ENCODE data around the gene ACTL10. TPM values are rescaled to one million over a fixed set of nuclear protein-coding genes. Genes with fewer than 3 reads are reported as not detected.
"Not testable (repeated sequence)": the region's sequence is repeated elsewhere in the genome, so short reads cannot be mapped to it uniquely, and the experiment has no call there.

Gene ACTL10
- total RNA-seq, 2 donors from 2014 or later, result 2.6 to 3.1 TPM

DNA sequence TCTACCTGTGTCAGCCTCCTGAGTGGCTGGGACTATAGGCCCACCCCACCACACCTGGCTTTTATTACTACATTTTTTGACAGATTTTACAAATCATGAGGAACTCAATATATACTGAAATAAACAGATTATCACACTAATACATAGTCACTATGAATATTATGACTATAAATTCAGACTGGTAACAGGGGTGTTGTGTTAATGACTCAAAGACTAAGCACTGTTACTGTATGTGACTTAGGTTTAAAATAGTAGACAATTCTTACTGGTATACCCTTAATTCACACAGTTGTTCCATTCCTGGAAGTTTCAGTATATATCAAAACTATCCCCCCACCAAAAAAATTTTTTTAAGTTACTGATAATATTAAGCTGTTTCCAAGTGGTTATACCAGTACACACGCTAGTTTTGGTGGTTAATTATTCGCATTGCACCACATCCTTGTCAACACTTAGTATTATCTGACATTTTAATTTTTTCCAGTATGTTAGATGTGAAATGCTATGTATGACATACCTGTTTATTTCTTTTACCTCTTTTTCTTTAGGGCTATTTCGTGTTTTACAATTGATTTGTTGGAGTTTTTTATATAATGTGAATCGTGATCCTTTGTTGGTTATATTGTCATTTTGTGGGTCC lies 39.0 kb upstream of the ACTL10 start:
- no peak overlapping the region for H3K27ac ChIP-seq
- ATAC-seq (ENCODE audit: insufficient number of reproducible peaks, low FRiP score, low read depth) (no peak), DNase-seq (ENCODE audit: low spot score) (no peak)
- H3K36me3 ChIP-seq, result peaks cover 35% of the 10 kb centered on the region
- H3K4me3 ChIP-seq, result no peak overlapping the region
- H3K27me3 ChIP-seq (replicated peaks; ENCODE audit: insufficient read depth), result no peaks in the 10 kb centered on the region
- TF ChIP-seq, protein P1, sequence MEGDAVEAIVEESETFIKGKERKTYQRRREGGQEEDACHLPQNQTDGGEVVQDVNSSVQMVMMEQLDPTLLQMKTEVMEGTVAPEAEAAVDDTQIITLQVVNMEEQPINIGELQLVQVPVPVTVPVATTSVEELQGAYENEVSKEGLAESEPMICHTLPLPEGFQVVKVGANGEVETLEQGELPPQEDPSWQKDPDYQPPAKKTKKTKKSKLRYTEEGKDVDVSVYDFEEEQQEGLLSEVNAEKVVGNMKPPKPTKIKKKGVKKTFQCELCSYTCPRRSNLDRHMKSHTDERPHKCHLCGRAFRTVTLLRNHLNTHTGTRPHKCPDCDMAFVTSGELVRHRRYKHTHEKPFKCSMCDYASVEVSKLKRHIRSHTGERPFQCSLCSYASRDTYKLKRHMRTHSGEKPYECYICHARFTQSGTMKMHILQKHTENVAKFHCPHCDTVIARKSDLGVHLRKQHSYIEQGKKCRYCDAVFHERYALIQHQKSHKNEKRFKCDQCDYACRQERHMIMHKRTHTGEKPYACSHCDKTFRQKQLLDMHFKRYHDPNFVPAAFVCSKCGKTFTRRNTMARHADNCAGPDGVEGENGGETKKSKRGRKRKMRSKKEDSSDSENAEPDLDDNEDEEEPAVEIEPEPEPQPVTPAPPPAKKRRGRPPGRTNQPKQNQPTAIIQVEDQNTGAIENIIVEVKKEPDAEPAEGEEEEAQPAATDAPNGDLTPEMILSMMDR (IDR thresholded peaks at IDR 0.05), result no peak
- no peaks in the 10 kb centered on the region for H3K9me3 ChIP-seq
- no peaks in the 10 kb centered on the region for H3K4me1 ChIP-seq (ENCODE audit: control insufficient read depth in 1 of 2, low read depth in 2 of 2)

DNA sequence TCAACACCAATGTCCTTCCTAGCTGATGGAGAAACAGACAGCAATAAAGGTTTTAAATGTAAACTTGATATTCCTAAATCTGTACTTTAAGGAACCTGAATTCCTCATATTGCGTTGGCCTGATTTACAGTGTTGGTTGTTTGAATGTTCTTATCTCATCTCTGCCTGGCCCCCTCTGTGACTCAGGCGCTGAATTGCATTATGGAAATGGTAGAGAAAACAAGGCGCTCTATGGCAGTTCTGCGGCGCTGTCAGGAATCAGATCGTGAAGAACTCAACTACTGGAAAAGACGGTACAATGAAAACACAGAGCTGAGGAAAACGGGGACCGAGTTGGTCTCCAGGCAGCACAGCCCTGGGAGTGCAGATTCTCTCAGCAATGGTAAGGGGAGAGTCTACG lies 37.2 kb upstream of the ACTL10 start:
- TF ChIP-seq, protein P1 (IDR thresholded peaks at IDR 0.05), result no peak
- Histone ChIP-seq H3K4me1 (ENCODE audit: control insufficient read depth in 1 of 2, low read depth in 2 of 2) (no peaks in the 10 kb centered on the region), H3K4me3 (no peak overlapping the region), H3K27me3 (replicated peaks; ENCODE audit: insufficient read depth) (no peaks in the 10 kb centered on the region), H3K36me3 (peaks cover 35% of the 10 kb centered on the region), H3K9me3 (no peaks in the 10 kb centered on the region), H3K27ac (no peak overlapping the region)
- no peak for ATAC-seq (ENCODE audit: insufficient number of reproducible peaks, low FRiP score, low read depth)
- DNase-seq (ENCODE audit: low spot score), result no peak

DNA sequence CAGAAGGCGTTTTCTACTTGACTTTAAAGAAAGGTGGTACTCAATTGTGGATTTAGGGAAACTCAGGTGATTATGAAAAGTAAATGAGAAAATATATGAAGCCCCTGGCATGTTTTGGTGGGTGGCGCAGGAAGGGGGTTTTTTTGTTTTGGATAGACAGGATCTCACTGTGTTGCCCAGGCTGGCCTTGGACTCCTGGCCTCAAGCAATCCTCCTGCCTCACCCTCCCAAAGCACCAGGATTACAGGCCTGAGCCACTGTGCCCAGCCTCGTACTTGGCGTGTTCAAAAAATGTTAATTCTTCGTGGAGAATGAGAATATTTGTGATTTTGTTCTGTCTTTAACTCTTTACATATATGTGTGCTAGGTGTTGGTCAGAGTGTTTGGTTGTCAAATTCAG lies 36.8 kb upstream of the ACTL10 start:
- Histone ChIP-seq H3K27me3 (replicated peaks; ENCODE audit: insufficient read depth) (no peaks in the 10 kb centered on the region), H3K4me3 (no peak overlapping the region), H3K4me1 (ENCODE audit: control insufficient read depth in 1 of 2, low read depth in 2 of 2) (no peaks in the 10 kb centered on the region), H3K9me3 (no peaks in the 10 kb centered on the region), H3K36me3 (peaks cover 32% of the 10 kb centered on the region), H3K27ac (no peak overlapping the region)
- DNase-seq (ENCODE audit: low spot score) (no peak), ATAC-seq (ENCODE audit: insufficient number of reproducible peaks, low FRiP score, low read depth) (no peak)
- TF ChIP-seq, protein P1 (IDR thresholded peaks at IDR 0.05), result no peak

DNA sequence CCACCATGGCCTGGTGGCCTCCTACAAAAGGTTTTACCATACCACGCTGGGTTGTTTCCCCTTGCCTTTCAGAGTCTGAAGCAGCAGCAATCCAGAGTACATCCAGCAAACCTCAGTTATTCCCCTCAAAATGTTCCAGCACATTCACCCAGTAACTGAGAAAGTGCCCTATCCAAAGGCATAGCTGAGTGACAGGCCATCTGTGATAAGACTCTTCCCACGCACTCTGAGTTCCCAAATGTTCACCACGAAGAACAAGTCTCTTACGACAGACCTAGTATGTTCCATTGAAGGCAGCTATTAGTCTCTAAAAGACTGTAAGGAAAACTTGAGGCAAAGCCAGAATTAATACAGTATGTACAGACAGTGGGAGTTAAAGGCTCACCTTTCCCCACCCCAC lies 36.2 kb upstream of the ACTL10 start:
- Histone ChIP-seq H3K9me3 (no peaks in the 10 kb centered on the region), H3K4me1 (ENCODE audit: control insufficient read depth in 1 of 2, low read depth in 2 of 2) (no peaks in the 10 kb centered on the region), H3K27ac (no peak overlapping the region), H3K36me3 (peaks cover 34% of the 10 kb centered on the region), H3K4me3 (no peak overlapping the region), H3K27me3 (replicated peaks; ENCODE audit: insufficient read depth) (no peaks in the 10 kb centered on the region)
- ATAC-seq (ENCODE audit: insufficient number of reproducible peaks, low FRiP score, low read depth) (no peak), DNase-seq (ENCODE audit: low spot score) (no peak)
- TF ChIP-seq, protein P1 (IDR thresholded peaks at IDR 0.05), result no peak

DNA sequence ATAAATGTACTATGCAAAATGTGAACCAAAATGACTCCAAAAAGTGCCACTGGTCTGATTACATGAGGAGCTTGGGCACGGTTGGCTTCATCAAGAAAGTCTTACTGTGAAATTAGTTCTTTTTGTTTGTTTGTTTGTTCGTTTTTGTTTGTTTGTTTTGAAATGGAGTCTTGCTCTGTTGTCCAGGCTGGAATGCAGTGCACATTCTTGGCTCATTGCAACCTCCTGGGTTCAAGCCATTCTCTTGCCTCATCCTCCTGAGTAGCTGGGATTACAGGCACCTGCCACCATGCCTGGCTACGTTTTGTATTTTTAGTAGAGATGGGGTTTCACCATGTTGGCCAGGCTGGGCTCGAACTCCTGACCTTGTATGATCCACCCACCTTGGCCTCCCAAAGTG lies 34.8 kb upstream of the ACTL10 start:
- not testable (repeated sequence) for H3K4me3 ChIP-seq; H3K9me3 ChIP-seq; H3K27me3 ChIP-seq (replicated peaks; ENCODE audit: insufficient read depth); ATAC-seq (ENCODE audit: insufficient number of reproducible peaks, low FRiP score, low read depth); H3K27ac ChIP-seq; H3K4me1 ChIP-seq (ENCODE audit: control insufficient read depth in 1 of 2, low read depth in 2 of 2); DNase-seq (ENCODE audit: low spot score)
- H3K36me3 ChIP-seq, result peaks cover 29% of the 10 kb centered on the region

DNA sequence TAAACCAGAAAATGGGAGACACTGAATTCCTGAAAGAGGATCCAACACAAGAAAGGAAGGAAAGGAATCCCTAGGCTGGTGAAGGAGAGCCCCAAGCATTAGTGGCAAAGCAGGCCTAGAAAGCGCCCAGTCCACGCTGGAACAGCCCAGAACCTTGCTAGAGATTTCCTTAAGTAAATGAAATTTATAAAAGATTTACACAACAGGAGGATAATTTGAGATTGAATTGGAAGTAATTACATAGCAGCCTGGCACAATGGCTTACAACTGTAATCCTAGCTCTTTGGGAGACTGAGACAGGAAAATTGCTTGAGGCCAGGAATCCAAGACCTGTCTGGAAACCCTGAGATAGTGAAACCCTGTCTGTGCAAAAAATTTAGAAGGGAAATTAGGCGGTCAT lies 31.4 kb upstream of the ACTL10 start:
- H3K4me3 ChIP-seq, result no peak overlapping the region
- H3K9me3 ChIP-seq, result no peaks in the 10 kb centered on the region
- H3K27me3 ChIP-seq (replicated peaks; ENCODE audit: insufficient read depth), result no peaks in the 10 kb centered on the region
- DNase-seq (ENCODE audit: low spot score), result no peak
- no peaks in the 10 kb centered on the region for H3K4me1 ChIP-seq (ENCODE audit: control insufficient read depth in 1 of 2, low read depth in 2 of 2)
- TF ChIP-seq, protein P1 (IDR thresholded peaks at IDR 0.05), result no peak
- ATAC-seq (ENCODE audit: insufficient number of reproducible peaks, low FRiP score, low read depth), result no peak
- H3K36me3 ChIP-seq, result peaks cover 36% of the 10 kb centered on the region
- no peak overlapping the region for H3K27ac ChIP-seq
